Thyroid gland (tissue), 4 donors: ENCODE results near the gene NREP. TPM values are rescaled to one million over a fixed set of nuclear protein-coding genes. Genes with fewer than 3 reads are reported as not detected.

ENCODE experiments used
- DNase-seq, 2 donors: peaks; one replicate each; pipeline ENCODE4 v3.0.0-alpha.2; 2019
- H3K27ac ChIP-seq, 3 donors: fragments of 200-600 bp; sonication (generic); 1 replicate in 2 of 3; 2 replicates in 1 of 3; pipeline ENCODE4 v1.5.1; 2016 to 2019; ENCODE audit warnings: mild to moderate bottlenecking in 1 of 3, moderate library complexity in 1 of 3
- H3K27me3 ChIP-seq: fragments of 200-600 bp; sonication (generic); one replicate; pipeline ENCODE4 v1.5.1; 2019
- H3K36me3 ChIP-seq, 2 donors: fragments of 200-600 bp; sonication (generic); one replicate each; pipeline ENCODE4 v1.5.1; 2016 to 2019
- H3K4me1 ChIP-seq, 2 donors: fragments of 200-600 bp; sonication (generic); one replicate each; pipeline ENCODE4 v1.5.1; 2017 to 2019
- H3K4me3 ChIP-seq, 3 donors: fragments of 200-600 bp; sonication (generic); replicated peaks in 1 of 3; 1 replicate in 2 of 3; 2 replicates in 1 of 3; pipeline ENCODE4 v1.5.1; 2016; ENCODE audit warnings: mild to moderate bottlenecking in 1 of 3
- H3K9me3 ChIP-seq: fragments of 200-600 bp; sonication (generic); one replicate; pipeline ENCODE4 v1.5.1; 2017
- CTCF ChIP-seq, 6 experiments: fragments of 200-600 bp in 3 of 6; fragments of 450-650 bp in 3 of 6; sonication (generic) in 3 of 6; IDR thresholded peaks; one replicate each; pipeline ENCODE4 v1.5.1; 2016 to 2019; ENCODE audit warnings: antibody characterized with exemption in 6 of 6, mild to moderate bottlenecking in 2 of 6, inconsistent platforms in 1 of 6, moderate library complexity in 1 of 6
- POLR2A ChIP-seq, 2 donors: fragments of 450-650 bp; IDR thresholded peaks; one replicate each; pipeline ENCODE4 v1.6.1; 2017; ENCODE audit warnings: antibody characterized with exemption in 2 of 2, mild to moderate bottlenecking in 2 of 2, moderate library complexity in 1 of 2
- WGBS, 2 donors: methylation state at CpG; one replicate each; pipeline ENCODE4 v1.1.5; 2017; 5-methylcytosine and 5-hydroxymethylcytosine counted together
- intact Hi-C: fragments of 100-400 bp; cut with DNase I; formaldehyde crosslinking; loops from one replicate; pipeline ENCODE4 v1.15.1; 2023
- total RNA-seq, 4 donors: library from RNA; depleted of rRNA; stranded (reverse); fragments of >200 nt; gene quantifications; one replicate each; pipeline ENCODE4 v1.2.3, GENCODE V29; 2016

The NREP gene
- total RNA-seq, 4 donors from 2014 or later = 4.4 to 20.6 (median 11.1) TPM

GRCh38 chr5:111795142-111795541 lies 38.1 kb upstream of the NREP start:
- Histone ChIP-seq H3K27ac (no peak overlapping the region), H3K9me3 (no peaks in the 10 kb centered on the region), H3K36me3 (no peaks in the 10 kb centered on the region), H3K27me3 (no peaks in the 10 kb centered on the region), H3K4me3 (no peak overlapping the region), H3K4me1 (no peaks in the 10 kb centered on the region)
- no peak for TF ChIP-seq CTCF (IDR thresholded peaks at IDR 0.05)
- no peak for TF ChIP-seq POLR2A (IDR thresholded peaks at IDR 0.05)
- DNase-seq = no peak
- WGBS, 2 donors = 87 to 91% methylated on average over 1 of the region's 1 CpG
- intact Hi-C loops = no loop called here

- no peak for TF ChIP-seq CTCF (IDR thresholded peaks at IDR 0.05)
- TF ChIP-seq POLR2A (IDR thresholded peaks at IDR 0.05) = no peak
- Histone ChIP-seq H3K9me3 (no peaks in the 10 kb centered on the region), H3K36me3 (no peaks in the 10 kb centered on the region), H3K27ac (no peak overlapping the region), H3K4me3 (no peak overlapping the region), H3K27me3 (no peaks in the 10 kb centered on the region), H3K4me1 (no peaks in the 10 kb centered on the region)
- DNase-seq = no peak
- intact Hi-C loops = no loop called here
- WGBS, 2 donors = 76 to 84% methylated on average over 4 of the region's 4 CpGs
Measured at GRCh38 chr5:111792471-111793058, 35.6 kb upstream of the NREP start.

- 97 to 98% methylated on average over 1 of the region's 1 CpG for WGBS, 2 donors
- TF ChIP-seq POLR2A (IDR thresholded peaks at IDR 0.05) = no peak
- no peak for TF ChIP-seq CTCF (IDR thresholded peaks at IDR 0.05)
- intact Hi-C loops = no loop called here
- no peaks in the 10 kb centered on the region for H3K27me3 ChIP-seq
- H3K4me1 ChIP-seq = no peaks in the 10 kb centered on the region
- no peaks in the 10 kb centered on the region for H3K9me3 ChIP-seq
- no peak overlapping the region for H3K27ac ChIP-seq
- H3K36me3 ChIP-seq = no peaks in the 10 kb centered on the region
- no peak for DNase-seq
- no peak overlapping the region for H3K4me3 ChIP-seq
Measured at GRCh38 chr5:111790295-111790694, 33.3 kb upstream of the NREP start.

GRCh38 chr5:111787006-111787405 lies 30.0 kb upstream of the NREP start:
- no peak for DNase-seq
- no peak overlapping the region for H3K4me3 ChIP-seq
- no peaks in the 10 kb centered on the region for H3K36me3 ChIP-seq
- H3K9me3 ChIP-seq = no peaks in the 10 kb centered on the region
- H3K27me3 ChIP-seq = no peaks in the 10 kb centered on the region
- TF ChIP-seq CTCF (IDR thresholded peaks at IDR 0.05) (no peak), POLR2A (IDR thresholded peaks at IDR 0.05) (no peak)
- intact Hi-C loops = no loop called here
- H3K4me1 ChIP-seq = no peaks in the 10 kb centered on the region
- H3K27ac ChIP-seq = no peak overlapping the region

GRCh38 chr5:111784491-111785181 lies 27.6 kb upstream of the NREP start:
- intact Hi-C loops = no loop called here
- no peaks in the 10 kb centered on the region for H3K4me1 ChIP-seq
- H3K27ac ChIP-seq = no peak overlapping the region
- no peaks in the 10 kb centered on the region for H3K36me3 ChIP-seq
- DNase-seq = no peak
- WGBS, 2 donors = 85 to 88% methylated on average over 3 of the region's 3 CpGs
- H3K4me3 ChIP-seq = no peak overlapping the region
- TF ChIP-seq CTCF (IDR thresholded peaks at IDR 0.05) (no peak), POLR2A (IDR thresholded peaks at IDR 0.05) (no peak)
- H3K27me3 ChIP-seq = no peaks in the 10 kb centered on the region
- H3K9me3 ChIP-seq = no peaks in the 10 kb centered on the region
